Duodenal mucosa (tissue), 2 donors: ENCODE results near the gene SLC38A6.
"Not testable (repeated sequence)": the region's sequence is repeated elsewhere in the genome, so short reads cannot be mapped to it uniquely, and the experiment has no call there.

Source experiments
- H3K27ac ChIP-seq: one replicate; pipeline ENCODE4 v1.7.0; 2013; ENCODE audit warnings: low read depth, low read length
- H3K27me3 ChIP-seq, 2 donors: one replicate each; pipeline ENCODE4 v1.7.0; 2013; ENCODE audit warnings: low read length in 2 of 2, control low read depth in 1 of 2; ENCODE audit not compliant: insufficient read depth in 2 of 2, control insufficient read depth in 1 of 2
- H3K36me3 ChIP-seq, 2 donors: one replicate each; pipeline ENCODE4 v1.7.0; 2013; ENCODE audit warnings: low read length in 2 of 2, control low read depth in 1 of 2; ENCODE audit not compliant: insufficient read depth in 2 of 2, control insufficient read depth in 1 of 2
- H3K4me1 ChIP-seq, 2 donors: one replicate each; pipeline ENCODE4 v1.7.0; 2013; ENCODE audit warnings: low read length in 2 of 2, control low read depth in 1 of 2; ENCODE audit not compliant: insufficient read depth in 2 of 2, control insufficient read depth in 1 of 2
- H3K4me3 ChIP-seq, 2 donors: one replicate each; pipeline ENCODE4 v1.7.0; 2013; ENCODE audit warnings: low read length in 2 of 2, low read depth in 1 of 2
- H3K9ac ChIP-seq, 2 donors: one replicate each; pipeline ENCODE4 v1.7.0; 2013; ENCODE audit warnings: low read length in 2 of 2, low read depth in 1 of 2
- H3K9me3 ChIP-seq, 2 donors: one replicate each; pipeline ENCODE4 v1.7.0; 2013; ENCODE audit warnings: low read length in 2 of 2, control low read depth in 1 of 2; ENCODE audit not compliant: control insufficient read depth in 1 of 2

The SLC38A6 gene

GRCh38 chr14:61076556-61076955 lies 95.5 kb downstream of the SLC38A6 start:
- no peaks in the 10 kb centered on the region for H3K27me3 ChIP-seq
- no peak overlapping the region for H3K4me3 ChIP-seq
- H3K36me3 ChIP-seq: no peaks in the 10 kb centered on the region
- no peaks in the 10 kb centered on the region for H3K4me1 ChIP-seq
- H3K9me3 ChIP-seq: no peaks in the 10 kb centered on the region
- H3K9ac ChIP-seq: no peak overlapping the region
- H3K27ac ChIP-seq: no peak overlapping the region

GRCh38 chr14:61077437-61077836 lies 96.4 kb downstream of the SLC38A6 start:
- no peak overlapping the region for H3K9ac ChIP-seq
- H3K4me3 ChIP-seq: no peak overlapping the region
- no peaks in the 10 kb centered on the region for H3K4me1 ChIP-seq
- H3K27ac ChIP-seq: no peak overlapping the region
- no peaks in the 10 kb centered on the region for H3K27me3 ChIP-seq
- H3K36me3 ChIP-seq: no peaks in the 10 kb centered on the region
- H3K9me3 ChIP-seq: no peaks in the 10 kb centered on the region

- H3K9me3 ChIP-seq: no peaks in the 10 kb centered on the region
- no peaks in the 10 kb centered on the region for H3K27me3 ChIP-seq
- no peaks in the 10 kb centered on the region for H3K36me3 ChIP-seq
- H3K4me3 ChIP-seq: no peak overlapping the region
- H3K4me1 ChIP-seq: no peaks in the 10 kb centered on the region
- no peak overlapping the region for H3K9ac ChIP-seq
- H3K27ac ChIP-seq: no peak overlapping the region
Measured at GRCh38 chr14:61077951-61078720, 97.1 kb downstream of the SLC38A6 start.

- H3K27me3 ChIP-seq: no peaks in the 10 kb centered on the region
- no peak overlapping the region for H3K27ac ChIP-seq
- H3K9ac ChIP-seq: no peak overlapping the region
- no peak overlapping the region for H3K4me3 ChIP-seq
- H3K36me3 ChIP-seq: no peaks in the 10 kb centered on the region
- no peaks in the 10 kb centered on the region for H3K9me3 ChIP-seq
- no peaks in the 10 kb centered on the region for H3K4me1 ChIP-seq
Measured at GRCh38 chr14:61080591-61081010, 99.6 kb downstream of the SLC38A6 start.

GRCh38 chr14:61088081-61088480 lies 107.0 kb downstream of the SLC38A6 start:
- H3K27ac ChIP-seq: no peak overlapping the region
- no peaks in the 10 kb centered on the region for H3K9me3 ChIP-seq
- no peak overlapping the region for H3K4me3 ChIP-seq
- no peak overlapping the region for H3K9ac ChIP-seq
- no peaks in the 10 kb centered on the region for H3K4me1 ChIP-seq
- no peaks in the 10 kb centered on the region for H3K36me3 ChIP-seq
- H3K27me3 ChIP-seq: no peaks in the 10 kb centered on the region

- H3K36me3 ChIP-seq: no peaks in the 10 kb centered on the region
- H3K4me3 ChIP-seq: no peak overlapping the region
- no peak overlapping the region for H3K9ac ChIP-seq
- no peak overlapping the region for H3K27ac ChIP-seq
- H3K4me1 ChIP-seq: no peaks in the 10 kb centered on the region
- no peaks in the 10 kb centered on the region for H3K9me3 ChIP-seq
- no peaks in the 10 kb centered on the region for H3K27me3 ChIP-seq
Measured at GRCh38 chr14:61089126-61089750, 108.2 kb downstream of the SLC38A6 start.

- Histone ChIP-seq H3K9me3 (no peaks in the 10 kb centered on the region), H3K4me1 (no peaks in the 10 kb centered on the region), H3K4me3 (no peak overlapping the region), H3K27me3 (no peaks in the 10 kb centered on the region), H3K27ac (no peak overlapping the region), H3K9ac (no peak overlapping the region), H3K36me3 (no peaks in the 10 kb centered on the region)
Measured at GRCh38 chr14:61090432-61091216, 109.6 kb downstream of the SLC38A6 start.

- no peak overlapping the region for H3K4me3 ChIP-seq
- H3K27ac ChIP-seq: no peak overlapping the region
Measured at GRCh38 chr14:61091657-61092273, 110.7 kb downstream of the SLC38A6 start.

GRCh38 chr14:61098096-61098495 lies 117.1 kb downstream of the SLC38A6 start:
- H3K9me3 ChIP-seq, H3K4me3 ChIP-seq, H3K27me3 ChIP-seq, H3K9ac ChIP-seq, H3K36me3 ChIP-seq, H3K27ac ChIP-seq: not testable (repeated sequence)
- H3K4me1 ChIP-seq: peaks cover 10 to 13% of the 10 kb centered on the region in 2 donors

More at GRCh38 chr14:61091657-61092273, 110.7 kb downstream of the SLC38A6 start:
- no peak overlapping the region for H3K9ac ChIP-seq
- no peaks in the 10 kb centered on the region for H3K36me3 ChIP-seq
- H3K9me3 ChIP-seq: no peaks in the 10 kb centered on the region
- H3K4me1 ChIP-seq: no peaks in the 10 kb centered on the region
- H3K27me3 ChIP-seq: no peaks in the 10 kb centered on the region

GRCh38 chr14:61098721-61099120 lies 117.7 kb downstream of the SLC38A6 start:
- H3K9ac ChIP-seq: no peak overlapping the region
- no peaks in the 10 kb centered on the region for H3K9me3 ChIP-seq
- H3K4me1 ChIP-seq: peaks cover 13 to 16% of the 10 kb centered on the region in 2 donors

More at GRCh38 chr14:61098721-61099120, 117.7 kb downstream of the SLC38A6 start:
- H3K27ac ChIP-seq: no peak overlapping the region
- H3K4me3 ChIP-seq: no peak overlapping the region
- no peaks in the 10 kb centered on the region for H3K27me3 ChIP-seq
- no peaks in the 10 kb centered on the region for H3K36me3 ChIP-seq
